Caki2 (cell line): Measurements from ENCODE around the gene C20orf202. TPM values are rescaled to one million over a fixed set of nuclear protein-coding genes. Genes with fewer than 3 reads are reported as not detected.
A peak's percentile ranks its signal among the peaks of the same experiment; 100 is the strongest.

ENCODE experiments used
- DNase-seq: peaks from one replicate; pipeline ENCODE4 v3.0.0-alpha.2; 2015; ENCODE audit warnings: low read depth
- in situ Hi-C: cut with HindIII; loops from 2 replicates; pipeline ENCODE4 v1.10.0; 2016; ENCODE audit warnings: low sequenced_read_pairs, low pct_unique_long_range_greater_than_20kb, mixed read lengths
- total RNA-seq: library from RNA; depleted of rRNA; stranded (reverse); fragments of >200 nt; shearing (Covaris generic); gene quantifications from 2 replicates; pipeline ENCODE4 v1.2.3, GENCODE V29; 2014; ENCODE audit warnings: low replicate concordance; rRNA removed

The C20orf202 gene
- total RNA-seq: not detected in 2 replicates

DNA sequence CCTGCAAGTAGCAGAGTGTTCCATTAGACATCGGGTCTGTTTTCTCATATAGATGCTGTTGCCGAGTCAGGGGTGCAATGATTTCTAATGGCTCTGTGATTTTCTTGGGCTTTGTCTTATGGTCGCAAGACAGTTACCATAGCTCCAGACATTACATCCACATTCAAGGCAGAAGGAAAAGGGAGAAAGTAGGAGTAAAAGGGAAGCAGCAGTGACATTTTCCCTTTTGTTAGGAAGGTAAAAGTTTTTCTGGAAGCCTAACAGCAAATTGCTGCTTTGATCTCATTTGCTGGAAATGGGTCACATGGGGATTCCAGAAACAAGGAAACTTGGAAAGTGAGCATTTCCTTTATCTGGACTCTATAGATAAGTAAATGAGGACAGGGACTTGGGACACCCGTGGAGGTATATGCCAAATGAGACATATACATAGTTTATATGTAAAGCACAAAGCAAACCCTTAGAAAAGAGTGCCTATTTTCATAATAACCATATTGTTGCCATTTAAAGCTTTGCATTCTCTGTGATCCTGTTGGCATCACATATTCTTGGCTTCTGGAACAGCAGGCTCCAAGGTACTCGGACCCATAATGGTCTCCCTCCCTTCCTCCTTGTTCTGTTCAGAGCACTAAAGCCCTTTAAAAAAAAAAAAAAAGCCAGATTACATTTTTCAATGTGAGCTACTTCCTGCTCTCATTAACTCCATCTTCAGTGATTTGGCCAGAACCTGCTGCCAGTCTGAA is at the start of gene C20orf202:
Gene C20orf202 (plus strand): TSS at position 693 of the 743 bp plus-strand sequence. CDS start 132 bp downstream, outside the sequence.
- DNase-seq: no peak
- in situ Hi-C loops: no loop called here

- no peak for DNase-seq
- in situ Hi-C loops: no loop called here
These were observed 49.0 kb upstream of the C20orf202 start for GRCh38 chr20:1154226-1154625.

- in situ Hi-C loops: no loop called here
- no peak for DNase-seq
These were observed 48.6 kb upstream of the C20orf202 start for GRCh38 chr20:1154691-1155090.

GRCh38 chr20:1155342-1155741 is 47.9 kb upstream of the C20orf202 start:
- in situ Hi-C loops: no loop called here
- DNase-seq: no peak

DNA sequence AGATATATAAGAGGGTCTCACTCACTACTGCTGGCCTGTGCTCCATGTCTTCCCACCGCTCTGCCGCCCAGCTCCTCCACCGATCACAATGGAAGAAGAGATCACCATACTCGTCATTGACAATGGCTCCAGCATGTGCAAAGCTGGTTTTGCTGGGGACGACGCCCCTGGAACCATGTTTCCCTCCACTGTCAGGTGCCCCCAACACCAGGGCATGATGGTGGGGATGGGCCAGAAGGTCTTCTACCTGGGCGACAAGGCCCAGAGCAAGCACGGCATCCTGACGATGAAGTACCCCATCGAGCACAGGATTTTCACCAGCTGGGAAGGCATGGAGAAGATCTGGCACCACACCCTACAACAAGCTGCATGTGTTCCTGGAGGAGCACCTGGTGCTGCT is 42.8 kb upstream of the C20orf202 start:
- in situ Hi-C loops: no loop called here
- no peak for DNase-seq

DNA sequence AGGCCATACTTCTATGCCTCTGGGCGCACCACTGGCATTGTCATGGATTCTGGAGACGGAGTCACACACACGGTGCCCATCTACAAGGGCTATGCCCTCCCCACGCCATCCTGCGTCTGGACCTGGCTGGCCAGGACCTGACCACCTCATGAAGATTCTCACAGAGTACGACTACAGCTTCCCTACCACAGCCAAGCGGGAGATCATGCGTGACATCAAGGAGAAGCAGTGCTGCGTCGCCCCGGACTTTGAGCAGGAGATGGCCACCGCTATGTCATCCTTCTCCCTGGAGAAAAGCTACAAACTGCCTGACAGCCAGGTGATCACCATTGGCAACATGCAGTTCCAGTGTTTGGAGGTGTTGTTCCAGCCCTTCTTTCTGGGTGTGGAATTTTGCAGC is 42.3 kb upstream of the C20orf202 start:
- no peak for DNase-seq
- in situ Hi-C loops: no loop called here

DNA sequence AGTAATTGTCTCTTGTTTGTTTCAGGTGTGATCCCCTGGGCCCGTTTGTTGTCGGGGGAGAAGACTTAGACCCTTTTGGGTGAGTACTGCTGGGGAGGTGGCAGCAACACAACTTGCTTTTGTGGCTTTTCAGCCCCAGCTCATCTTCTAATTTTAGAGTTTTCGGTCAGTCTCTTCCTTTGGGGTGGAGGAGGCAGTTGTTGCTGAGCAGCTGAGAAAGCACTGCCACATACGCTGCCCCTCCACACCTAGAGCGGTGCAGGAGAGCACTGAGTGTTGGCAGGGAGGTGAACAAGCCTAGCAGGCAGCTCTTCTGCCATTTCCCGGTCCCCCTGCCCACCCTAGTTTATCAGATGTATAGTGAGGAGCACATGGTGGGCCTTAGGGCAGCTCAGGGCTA is 40.1 kb upstream of the C20orf202 start:
- in situ Hi-C loops: no loop called here
- DNase-seq: no peak

DNA sequence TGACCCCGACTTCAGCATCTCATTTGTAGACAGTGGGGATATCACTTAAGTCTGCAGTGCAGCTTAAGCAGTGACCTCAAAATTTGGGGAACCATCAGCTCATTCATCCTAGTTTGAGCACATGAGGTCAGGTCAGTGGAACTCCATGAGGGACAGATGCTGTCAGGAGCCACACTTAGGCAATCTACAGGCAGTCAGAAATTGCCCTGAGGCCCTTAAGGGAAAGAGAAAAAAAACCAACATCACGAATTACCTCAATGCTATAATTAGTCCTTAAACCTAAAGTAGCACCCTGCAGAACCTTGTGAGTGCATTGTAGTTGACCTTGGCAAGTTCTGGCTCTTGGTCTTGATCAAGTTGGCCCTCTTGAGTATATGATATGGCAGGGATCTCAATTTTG is 39.6 kb upstream of the C20orf202 start:
- in situ Hi-C loops: no loop called here
- DNase-seq: no peak

GRCh38 chr20:1164871-1165270 is 38.4 kb upstream of the C20orf202 start:
- DNase-seq: no peak
- in situ Hi-C loops: no loop called here

GRCh38 chr20:1165521-1165920 is 37.7 kb upstream of the C20orf202 start:
- DNase-seq: no peak
- in situ Hi-C loops: no loop called here

DNA sequence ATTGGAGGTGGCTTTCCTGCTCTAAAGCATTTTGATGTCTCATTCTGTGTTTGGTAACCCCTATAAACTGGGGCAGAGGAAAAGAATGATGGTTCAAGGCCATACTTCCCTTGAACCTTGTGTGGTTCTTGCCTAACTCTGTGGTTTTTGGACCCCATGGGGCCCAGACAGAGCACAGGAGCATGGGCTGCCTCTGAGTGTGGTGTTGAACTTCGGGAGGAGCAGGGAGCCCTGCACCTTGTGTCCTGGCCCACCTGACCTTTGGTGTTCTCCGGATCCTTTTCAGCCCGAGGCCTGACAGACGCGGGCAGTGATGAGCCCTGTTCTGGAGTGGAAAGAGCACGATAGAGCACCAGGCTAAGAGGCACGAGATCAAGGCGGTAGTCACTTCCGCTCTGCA is 37.3 kb upstream of the C20orf202 start:
- in situ Hi-C loops: no loop called here
- no peak for DNase-seq

- no peak for DNase-seq
- in situ Hi-C loops: no loop called here
These were observed 36.1 kb upstream of the C20orf202 start for GRCh38 chr20:1166948-1167720.

DNA sequence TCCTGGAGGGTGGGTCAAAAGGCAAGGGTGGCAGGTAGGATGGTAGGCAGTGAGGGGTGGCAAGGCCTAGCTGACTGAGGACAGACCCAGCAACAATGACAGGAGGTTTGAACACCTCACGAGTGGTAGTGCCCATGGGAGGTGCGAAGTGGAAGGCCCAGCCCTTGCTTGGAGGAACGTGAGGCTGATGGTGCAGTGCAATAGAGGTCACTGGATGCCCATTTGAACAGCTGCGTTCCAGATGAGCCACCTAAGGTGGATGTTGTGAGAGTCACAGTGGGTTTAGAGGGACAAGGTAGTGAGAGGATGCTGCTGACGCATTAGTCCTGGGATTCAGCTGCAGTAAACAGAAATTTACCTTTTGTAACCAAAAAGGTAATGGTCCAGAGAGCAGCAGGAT is 34.0 kb upstream of the C20orf202 start:
- in situ Hi-C loops: no loop called here
- DNase-seq: no peak

- in situ Hi-C loops: no loop called here
- DNase-seq: peak; percentile 53
These were observed 31.7 kb upstream of the C20orf202 start for GRCh38 chr20:1171461-1172093.

DNA sequence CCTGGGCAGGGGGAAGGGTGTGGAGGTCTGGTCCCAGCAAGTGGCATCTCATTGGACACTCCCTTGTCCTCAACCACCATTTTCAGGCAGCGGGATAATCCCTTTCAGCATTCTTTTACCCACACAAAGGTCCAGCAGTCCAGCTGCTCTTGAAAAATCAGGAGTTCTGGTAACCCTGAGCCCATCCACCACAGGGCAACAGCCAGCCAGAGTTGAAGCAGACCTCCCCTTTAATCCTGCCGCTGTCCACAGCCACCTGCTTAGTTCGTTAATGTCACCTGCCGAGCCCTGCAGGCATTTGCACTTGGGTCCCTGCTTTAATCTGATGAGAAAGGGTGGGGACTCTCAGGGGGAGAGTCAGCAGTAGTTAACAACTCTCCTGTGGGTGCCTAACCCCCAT is 29.6 kb upstream of the C20orf202 start:
- no peak for DNase-seq
- in situ Hi-C loops: no loop called here

DNA sequence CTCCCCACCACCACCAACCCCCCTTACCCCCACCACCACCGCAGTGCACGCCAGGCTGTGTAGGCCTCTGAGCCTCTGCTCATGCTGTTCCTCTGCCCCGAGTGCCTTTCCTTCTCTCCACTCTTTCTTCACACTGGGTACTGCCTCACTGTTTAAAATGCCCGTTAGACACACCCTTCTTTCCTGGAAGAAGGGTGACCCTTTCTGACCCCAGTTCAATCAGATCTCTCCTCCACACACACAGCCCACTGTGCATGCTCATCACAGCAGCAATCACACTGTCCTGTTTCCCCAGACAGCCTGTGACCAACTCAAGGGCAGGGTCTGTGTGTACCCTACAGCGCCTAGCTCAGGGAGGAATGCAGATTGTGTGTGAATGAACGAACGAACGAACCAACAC is 28.5 kb upstream of the C20orf202 start:
- in situ Hi-C loops: no loop called here
- no peak for DNase-seq

DNA sequence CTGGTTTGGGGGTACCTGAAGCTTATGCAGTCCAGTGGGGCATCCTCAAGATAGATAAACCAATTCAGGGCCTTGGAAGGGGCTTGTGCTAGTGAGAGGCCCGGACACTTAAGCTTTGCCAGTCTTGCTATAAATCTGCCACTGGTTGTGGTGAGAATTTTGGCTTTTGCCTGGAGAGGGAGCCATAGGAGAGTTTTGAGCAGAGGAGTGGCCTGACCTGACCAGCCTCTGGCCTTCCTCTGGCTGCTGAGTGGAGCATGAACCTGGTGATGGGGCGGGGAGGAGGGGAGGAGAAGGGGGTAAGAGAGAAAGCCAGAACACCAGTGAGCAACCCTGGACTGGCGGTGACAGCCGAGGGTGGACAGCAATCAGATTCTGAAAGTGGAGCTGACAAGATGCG is 25.6 kb upstream of the C20orf202 start:
- in situ Hi-C loops: no loop called here
- peak; percentile 16 for DNase-seq

GRCh38 chr20:1178103-1178502 is 25.2 kb upstream of the C20orf202 start:
- DNase-seq: no peak
- in situ Hi-C loops: no loop called here

GRCh38 chr20:1178623-1179022 is 24.6 kb upstream of the C20orf202 start:
- no peak for DNase-seq
- in situ Hi-C loops: no loop called here
